Transverse colon (tissue), 4 donors: Measurements from ENCODE around the gene LURAP1L. TPM values are rescaled to one million over a fixed set of nuclear protein-coding genes. Genes with fewer than 3 reads are reported as not detected.

Experiments used
- DNase-seq: peaks from one replicate; pipeline ENCODE4 v3.0.0-alpha.2; 2019
- H3K27ac ChIP-seq, 4 donors: fragments of 200-600 bp; sonication (generic); 2 replicates each; pipeline ENCODE4 v1.5.1; 2016 to 2018; ENCODE audit warnings: inconsistent platforms in 4 of 4
- H3K27me3 ChIP-seq: fragments of 200-600 bp; sonication (generic); 2 replicates; pipeline ENCODE4 v1.5.1; 2017; ENCODE audit warnings: inconsistent platforms
- H3K36me3 ChIP-seq, 4 donors: fragments of 200-600 bp; sonication (generic); 2 replicates each; pipeline ENCODE4 v1.5.1; 2017 to 2019; ENCODE audit warnings: inconsistent platforms in 4 of 4
- H3K4me1 ChIP-seq, 4 donors: fragments of 200-600 bp; sonication (generic); 2 replicates each; pipeline ENCODE4 v1.5.1; 2017 to 2020; ENCODE audit warnings: inconsistent platforms in 4 of 4
- H3K4me3 ChIP-seq, 4 donors: fragments of 200-600 bp; sonication (generic); 1 replicate in 1 of 4; 2 replicates in 3 of 4; pipeline versions ENCODE4 v1.5.1 to v1.6.1; 2017 to 2019; ENCODE audit warnings: inconsistent platforms in 4 of 4
- H3K9me3 ChIP-seq, 2 donors: fragments of 200-600 bp; sonication (generic); 2 replicates each; pipeline ENCODE4 v1.5.1; 2017 to 2019; ENCODE audit warnings: inconsistent platforms in 2 of 2
- EP300 ChIP-seq: sonication (generic); formaldehyde crosslinking; IDR thresholded peaks from one replicate; pipeline ENCODE4 v1.6.1; 2017; ENCODE audit warnings: antibody characterized with exemption, low read depth
- POLR2A ChIP-seq: fragments of 450-650 bp; IDR thresholded peaks from one replicate; pipeline ENCODE4 v1.6.1; 2016; ENCODE audit warnings: antibody characterized with exemption, mild to moderate bottlenecking, moderate library complexity
- POLR2AphosphoS5 ChIP-seq, 3 donors: sonication (generic); formaldehyde crosslinking; IDR thresholded peaks; one replicate each; pipeline ENCODE4 v1.6.1; 2016; ENCODE audit warnings: antibody characterized with exemption in 3 of 3
- WGBS, 2 donors: methylation state at CpG; one replicate each; pipeline ENCODE4 v1.1.5; 2018; ENCODE audit warnings: low coverage in 1 of 2; 5-methylcytosine and 5-hydroxymethylcytosine counted together
- in situ Hi-C, 4 donors: fragments of 200-750 bp; cut with MboI; loops; one replicate each; pipeline versions ENCODE4 v1.15.0 to v1.15.1; 2017; ENCODE audit warnings: low sequenced_read_pairs in 3 of 4, low pct_ligation_motif_present in 1 of 4, low pct_unique_long_range_greater_than_20kb in 1 of 4
- intact Hi-C: fragments of 100-400 bp; cut with DNase I; formaldehyde crosslinking; loops from one replicate; pipeline ENCODE4 v1.15.1; 2023; ENCODE audit warnings: low total_unique reads
- total RNA-seq, 4 donors: library from RNA; depleted of rRNA; stranded (reverse); fragments of >200 nt; gene quantifications; one replicate each; pipeline ENCODE4 v1.1.0, GENCODE V29; 2016
- TF ChIP-seq, protein P1 (sequence below), 5 experiments: fragments of 200-600 bp in 3 of 5; fragments of 450-650 bp in 2 of 5; sonication (generic) in 3 of 5; IDR thresholded peaks; 1 replicate in 2 of 5; 2 replicates in 3 of 5; pipeline ENCODE4 v1.5.1; 2016 to 2017; ENCODE audit warnings: antibody characterized with exemption in 5 of 5, inconsistent platforms in 3 of 5, mild to moderate bottlenecking in 2 of 5, moderate library complexity in 1 of 5

The LURAP1L gene
- total RNA-seq, 4 donors from 2014 or later, result 19.1 to 50.0 (median 34.5) TPM

GRCh38 chr9:12798066-12798770 lies 23.4 kb downstream of the LURAP1L start:
- H3K36me3 ChIP-seq, result no peaks in the 10 kb centered on the region
- TF ChIP-seq POLR2A (no peak), POLR2AphosphoS5 (IDR thresholded peaks at IDR 0.05) (no peak), EP300 (no peak)
- TF ChIP-seq, protein P1, sequence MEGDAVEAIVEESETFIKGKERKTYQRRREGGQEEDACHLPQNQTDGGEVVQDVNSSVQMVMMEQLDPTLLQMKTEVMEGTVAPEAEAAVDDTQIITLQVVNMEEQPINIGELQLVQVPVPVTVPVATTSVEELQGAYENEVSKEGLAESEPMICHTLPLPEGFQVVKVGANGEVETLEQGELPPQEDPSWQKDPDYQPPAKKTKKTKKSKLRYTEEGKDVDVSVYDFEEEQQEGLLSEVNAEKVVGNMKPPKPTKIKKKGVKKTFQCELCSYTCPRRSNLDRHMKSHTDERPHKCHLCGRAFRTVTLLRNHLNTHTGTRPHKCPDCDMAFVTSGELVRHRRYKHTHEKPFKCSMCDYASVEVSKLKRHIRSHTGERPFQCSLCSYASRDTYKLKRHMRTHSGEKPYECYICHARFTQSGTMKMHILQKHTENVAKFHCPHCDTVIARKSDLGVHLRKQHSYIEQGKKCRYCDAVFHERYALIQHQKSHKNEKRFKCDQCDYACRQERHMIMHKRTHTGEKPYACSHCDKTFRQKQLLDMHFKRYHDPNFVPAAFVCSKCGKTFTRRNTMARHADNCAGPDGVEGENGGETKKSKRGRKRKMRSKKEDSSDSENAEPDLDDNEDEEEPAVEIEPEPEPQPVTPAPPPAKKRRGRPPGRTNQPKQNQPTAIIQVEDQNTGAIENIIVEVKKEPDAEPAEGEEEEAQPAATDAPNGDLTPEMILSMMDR (IDR thresholded peaks at IDR 0.05), result no peak
- no peaks in the 10 kb centered on the region for H3K9me3 ChIP-seq
- in situ Hi-C loops (no loop called here), intact Hi-C loops (no loop called here)
- WGBS, 2 donors, result 69 to 75% methylated on average over 1 of the region's 1 CpG
- H3K27ac ChIP-seq, result no peak overlapping the region
- no peak for DNase-seq
- H3K4me3 ChIP-seq, result no peak overlapping the region
- peaks cover 5 to 23% (median 7%) of the 10 kb centered on the region in 4 donors for H3K4me1 ChIP-seq
- H3K27me3 ChIP-seq, result no peaks in the 10 kb centered on the region

DNA sequence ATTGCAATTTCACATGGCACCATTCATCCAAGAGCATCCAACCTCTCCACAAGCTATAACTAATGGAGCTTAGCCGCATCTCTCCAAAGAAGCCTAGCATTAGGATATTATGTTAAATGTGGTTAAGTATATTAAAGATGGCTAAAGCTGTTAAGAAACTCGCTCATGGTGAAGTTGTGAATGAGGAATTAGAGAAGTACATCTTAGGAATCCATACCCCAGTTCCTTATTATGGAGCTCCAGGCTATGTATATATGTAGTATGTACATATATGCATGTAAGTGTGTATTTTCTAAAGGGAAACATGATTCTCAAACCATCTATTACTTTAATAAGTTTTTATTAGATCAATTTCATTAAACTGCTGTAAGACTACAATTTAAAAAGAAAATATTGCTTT lies 26.4 kb downstream of the LURAP1L start:
- H3K27me3 ChIP-seq, result no peaks in the 10 kb centered on the region
- 87 to 95% methylated on average over 2 of the region's 2 CpGs for WGBS, 2 donors
- H3K36me3 ChIP-seq, result no peaks in the 10 kb centered on the region
- in situ Hi-C loops (no loop called here), intact Hi-C loops (no loop called here)
- no peak for DNase-seq
- H3K4me1 ChIP-seq, result peaks cover 0 to 11% (median 2%) of the 10 kb centered on the region in 4 donors
- no peak for TF ChIP-seq POLR2A
- no peak for TF ChIP-seq EP300
- TF ChIP-seq, protein P1 (IDR thresholded peaks at IDR 0.05), result no peak
- no peak for TF ChIP-seq POLR2AphosphoS5 (IDR thresholded peaks at IDR 0.05)
- no peak overlapping the region for H3K27ac ChIP-seq
- no peak overlapping the region for H3K4me3 ChIP-seq
- no peaks in the 10 kb centered on the region for H3K9me3 ChIP-seq

GRCh38 chr9:12801663-12802062 lies 26.8 kb downstream of the LURAP1L start:
- H3K27ac ChIP-seq, result no peak overlapping the region
- intact Hi-C loops (no loop called here), in situ Hi-C loops (no loop called here)
- no peaks in the 10 kb centered on the region for H3K9me3 ChIP-seq
- no peak overlapping the region for H3K4me3 ChIP-seq
- DNase-seq, result no peak
- peaks cover 0 to 6% (median under 1%) of the 10 kb centered on the region in 4 donors for H3K4me1 ChIP-seq
- no peaks in the 10 kb centered on the region for H3K27me3 ChIP-seq
- no peaks in the 10 kb centered on the region for H3K36me3 ChIP-seq
- TF ChIP-seq EP300, result no peak

- intact Hi-C loops, result no loop called here
- WGBS, 2 donors, result 70 to 86% methylated on average over 1 of the region's 1 CpG
Measured at GRCh38 chr9:12802093-12802492, 27.3 kb downstream of the LURAP1L start.

GRCh38 chr9:12808569-12808968 lies 33.7 kb downstream of the LURAP1L start:
- Histone ChIP-seq H3K27me3 (no peaks in the 10 kb centered on the region), H3K4me3 (no peak overlapping the region), H3K9me3 (no peaks in the 10 kb centered on the region), H3K4me1 (peaks cover 8 to 33% (median 16%) of the 10 kb centered on the region in 4 donors), H3K36me3 (no peaks in the 10 kb centered on the region), H3K27ac (peak overlapping the region; percentile 56 to 64 (median 61))
- no peak for TF ChIP-seq POLR2A
- TF ChIP-seq, protein P1 (IDR thresholded peaks at IDR 0.05), result no peak
- no peak for TF ChIP-seq EP300
- TF ChIP-seq POLR2AphosphoS5 (IDR thresholded peaks at IDR 0.05), result no peak
- in situ Hi-C loops, result no loop called here
- 85 to 86% methylated on average over 1 of the region's 1 CpG for WGBS, 2 donors
- intact Hi-C loops, result no loop called here
- DNase-seq, result no peak

More at GRCh38 chr9:12802093-12802492, 27.3 kb downstream of the LURAP1L start:
- no peaks in the 10 kb centered on the region for H3K27me3 ChIP-seq
- H3K4me1 ChIP-seq, result peaks cover 0 to 2% (median 0%) of the 10 kb centered on the region in 4 donors
- no peaks in the 10 kb centered on the region for H3K36me3 ChIP-seq
- no peak overlapping the region for H3K27ac ChIP-seq
- in situ Hi-C loops, result no loop called here
- TF ChIP-seq POLR2AphosphoS5 (IDR thresholded peaks at IDR 0.05) (no peak), POLR2A (no peak)
- no peak overlapping the region for H3K4me3 ChIP-seq
- no peak for DNase-seq
- no peaks in the 10 kb centered on the region for H3K9me3 ChIP-seq
